SU-DHL-6 (cell line): Measurements from ENCODE around the gene SHISA4.

Experiments used
- H2AFZ ChIP-seq: fragments of 200-600 bp; sonication (generic); 2 replicates; pipeline ENCODE4 v1.6.1; 2014; ENCODE audit warnings: low read depth, mild to moderate bottlenecking, moderate library complexity, mixed read lengths, antibody characterized with exemption, low read length; ENCODE audit not compliant: severe bottlenecking
- H3F3A ChIP-seq: fragments of 200-600 bp; shearing (Covaris generic); 2 replicates; pipeline ENCODE4 v1.6.0; 2016; ENCODE audit warnings: antibody characterized with exemption, mild to moderate bottlenecking; ENCODE audit not compliant: insufficient read depth
- H3K27ac ChIP-seq: fragments of 200-600 bp; sonication (generic); 2 replicates; pipeline ENCODE4 v1.5.1; 2016; ENCODE audit warnings: low read depth, mild to moderate bottlenecking, low read length, moderate library complexity, mixed read lengths
- H3K27me3 ChIP-seq: fragments of 200-600 bp; sonication (generic), shearing (Covaris generic); 2 replicates; pipeline ENCODE4 v1.6.0; 2014; ENCODE audit warnings: mild to moderate bottlenecking, low read length
- H3K36me3 ChIP-seq: fragments of 200-600 bp; sonication (generic); 2 replicates; pipeline ENCODE4 v1.6.1; 2014; ENCODE audit warnings: mild to moderate bottlenecking, low read length, mixed read lengths
- H3K4me2 ChIP-seq: fragments of 300-600, 200-600 bp; shearing (Covaris generic), sonication (generic); 2 replicates; pipeline ENCODE4 v1.6.0; 2014; ENCODE audit warnings: low read length, low read depth, mild to moderate bottlenecking; ENCODE audit not compliant: poor library complexity, severe bottlenecking
- H3K4me3 ChIP-seq: fragments of 200-600 bp; sonication (generic); 2 replicates; pipeline ENCODE4 v1.5.1; 2014; ENCODE audit warnings: antibody characterized with exemption, low read length, mild to moderate bottlenecking, mixed read lengths; ENCODE audit not compliant: insufficient read depth, poor library complexity, severe bottlenecking
- H3K79me2 ChIP-seq: fragments of 200-600 bp; sonication (generic); 2 replicates; pipeline ENCODE4 v1.6.1; 2014; ENCODE audit warnings: mild to moderate bottlenecking, low read length, moderate library complexity; ENCODE audit not compliant: insufficient read depth
- H3K9ac ChIP-seq: fragments of 200-600 bp; sonication (generic); 2 replicates; pipeline ENCODE4 v1.7.0; 2014; ENCODE audit warnings: mild to moderate bottlenecking, low read length
- H3K9me2 ChIP-seq: fragments of 200-600 bp; sonication (generic); replicated peaks from 2 replicates; pipeline ENCODE4 v1.6.1; 2014; ENCODE audit warnings: low read length; ENCODE audit not compliant: insufficient read depth
- H3K9me3 ChIP-seq: fragments of 200-600 bp; sonication (generic); 2 replicates; pipeline ENCODE4 v1.6.1; 2014; ENCODE audit warnings: low read length, mixed read lengths; ENCODE audit not compliant: insufficient read depth
- H4K20me1 ChIP-seq: fragments of 200-600 bp; sonication (generic); 2 replicates; pipeline ENCODE4 v1.6.1; 2014; ENCODE audit warnings: low read depth, mild to moderate bottlenecking, antibody characterized with exemption, low read length, moderate library complexity, mixed read lengths
- EZH2phosphoT487 ChIP-seq: fragments of 200-600 bp; sonication (generic), shearing (Covaris generic); conservative IDR thresholded peaks from 2 replicates; pipeline ENCODE4 v1.6.1; 2018; ENCODE audit warnings: mild to moderate bottlenecking, antibody characterized with exemption, low read length, moderate library complexity, mixed read lengths
- TF ChIP-seq, protein P1 (sequence below): fragments of 200-600 bp; sonication (generic); IDR thresholded peaks from one replicate; pipeline ENCODE4 v1.5.1; 2017; ENCODE audit warnings: antibody characterized with exemption, mild to moderate bottlenecking, low read length, moderate library complexity; ENCODE audit not compliant: insufficient read depth, poor library complexity, severe bottlenecking

Gene SHISA4

DNA sequence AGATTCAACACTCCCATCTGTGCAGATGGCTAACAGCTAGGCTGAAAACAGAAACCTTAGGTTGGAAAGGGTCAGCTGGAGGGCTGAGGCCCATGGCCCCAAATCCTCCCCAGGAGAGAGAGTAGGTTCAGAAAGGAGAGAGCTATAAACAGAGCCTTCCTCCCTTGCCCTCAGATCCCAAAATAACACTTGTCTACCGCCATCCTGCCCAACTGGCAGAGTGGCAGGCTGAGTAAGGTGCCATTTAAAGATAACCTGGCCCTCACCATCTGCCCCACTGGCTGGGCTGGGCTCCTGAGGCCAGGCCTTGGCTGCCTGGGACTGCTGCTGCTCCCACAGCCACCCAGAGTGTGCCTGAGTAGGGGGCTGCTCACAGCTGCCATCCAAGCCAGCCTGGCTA, 4.3 kb upstream of the SHISA4 start:
- Histone ChIP-seq H3K9me2 (no peaks in the 10 kb centered on the region), H3K36me3 (no peaks in the 10 kb centered on the region), H3K27ac (no peak overlapping the region), H3K9ac (no peak overlapping the region), H3K27me3 (no peaks in the 10 kb centered on the region), H2AFZ (no peak overlapping the region), H3K79me2 (no peaks in the 10 kb centered on the region), H3K4me2 (no peak overlapping the region), H3K4me3 (no peak overlapping the region), H3F3A (no peaks in the 10 kb centered on the region), H3K9me3 (no peaks in the 10 kb centered on the region), H4K20me1 (no peaks in the 10 kb centered on the region)
- no peak for TF ChIP-seq EZH2phosphoT487
- TF ChIP-seq, protein P1, sequence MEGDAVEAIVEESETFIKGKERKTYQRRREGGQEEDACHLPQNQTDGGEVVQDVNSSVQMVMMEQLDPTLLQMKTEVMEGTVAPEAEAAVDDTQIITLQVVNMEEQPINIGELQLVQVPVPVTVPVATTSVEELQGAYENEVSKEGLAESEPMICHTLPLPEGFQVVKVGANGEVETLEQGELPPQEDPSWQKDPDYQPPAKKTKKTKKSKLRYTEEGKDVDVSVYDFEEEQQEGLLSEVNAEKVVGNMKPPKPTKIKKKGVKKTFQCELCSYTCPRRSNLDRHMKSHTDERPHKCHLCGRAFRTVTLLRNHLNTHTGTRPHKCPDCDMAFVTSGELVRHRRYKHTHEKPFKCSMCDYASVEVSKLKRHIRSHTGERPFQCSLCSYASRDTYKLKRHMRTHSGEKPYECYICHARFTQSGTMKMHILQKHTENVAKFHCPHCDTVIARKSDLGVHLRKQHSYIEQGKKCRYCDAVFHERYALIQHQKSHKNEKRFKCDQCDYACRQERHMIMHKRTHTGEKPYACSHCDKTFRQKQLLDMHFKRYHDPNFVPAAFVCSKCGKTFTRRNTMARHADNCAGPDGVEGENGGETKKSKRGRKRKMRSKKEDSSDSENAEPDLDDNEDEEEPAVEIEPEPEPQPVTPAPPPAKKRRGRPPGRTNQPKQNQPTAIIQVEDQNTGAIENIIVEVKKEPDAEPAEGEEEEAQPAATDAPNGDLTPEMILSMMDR = no peak

DNA sequence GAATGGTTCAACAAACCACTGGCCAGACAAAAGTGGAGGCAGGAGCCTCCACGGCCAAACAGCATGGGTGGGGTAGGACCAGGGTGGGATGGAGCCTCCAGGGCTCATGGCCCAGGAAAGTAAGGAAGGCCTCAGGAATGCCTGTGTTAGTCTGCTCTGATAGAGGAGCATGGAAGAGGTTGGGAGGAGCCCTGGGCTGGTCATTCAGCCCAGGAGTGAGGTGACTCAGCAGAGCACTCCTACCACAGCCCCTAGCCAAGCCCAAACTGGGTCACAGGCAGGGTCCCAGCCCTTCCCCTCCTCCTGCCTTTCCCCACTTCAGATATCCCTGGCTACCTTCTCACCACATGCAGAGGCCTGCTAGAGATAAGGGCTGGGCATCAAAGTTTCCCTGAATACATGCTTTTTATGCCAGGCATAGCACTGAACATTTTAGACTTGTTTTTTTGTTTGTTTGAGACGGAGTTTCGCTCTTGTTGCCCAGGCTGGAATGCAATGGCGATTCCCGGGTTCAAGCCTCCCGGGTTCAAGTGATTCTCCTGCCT, 3.1 kb upstream of the SHISA4 start:
- Histone ChIP-seq H3K27me3 (no peaks in the 10 kb centered on the region), H3K79me2 (no peaks in the 10 kb centered on the region), H3K9me2 (no peaks in the 10 kb centered on the region), H2AFZ (no peak overlapping the region), H3K9me3 (no peaks in the 10 kb centered on the region), H3F3A (no peaks in the 10 kb centered on the region), H3K27ac (no peak overlapping the region), H4K20me1 (no peaks in the 10 kb centered on the region), H3K9ac (no peak overlapping the region), H3K4me2 (no peak overlapping the region), H3K36me3 (no peaks in the 10 kb centered on the region), H3K4me3 (no peak overlapping the region)
- TF ChIP-seq, protein P1 = no peak
- TF ChIP-seq EZH2phosphoT487 = no peak

DNA sequence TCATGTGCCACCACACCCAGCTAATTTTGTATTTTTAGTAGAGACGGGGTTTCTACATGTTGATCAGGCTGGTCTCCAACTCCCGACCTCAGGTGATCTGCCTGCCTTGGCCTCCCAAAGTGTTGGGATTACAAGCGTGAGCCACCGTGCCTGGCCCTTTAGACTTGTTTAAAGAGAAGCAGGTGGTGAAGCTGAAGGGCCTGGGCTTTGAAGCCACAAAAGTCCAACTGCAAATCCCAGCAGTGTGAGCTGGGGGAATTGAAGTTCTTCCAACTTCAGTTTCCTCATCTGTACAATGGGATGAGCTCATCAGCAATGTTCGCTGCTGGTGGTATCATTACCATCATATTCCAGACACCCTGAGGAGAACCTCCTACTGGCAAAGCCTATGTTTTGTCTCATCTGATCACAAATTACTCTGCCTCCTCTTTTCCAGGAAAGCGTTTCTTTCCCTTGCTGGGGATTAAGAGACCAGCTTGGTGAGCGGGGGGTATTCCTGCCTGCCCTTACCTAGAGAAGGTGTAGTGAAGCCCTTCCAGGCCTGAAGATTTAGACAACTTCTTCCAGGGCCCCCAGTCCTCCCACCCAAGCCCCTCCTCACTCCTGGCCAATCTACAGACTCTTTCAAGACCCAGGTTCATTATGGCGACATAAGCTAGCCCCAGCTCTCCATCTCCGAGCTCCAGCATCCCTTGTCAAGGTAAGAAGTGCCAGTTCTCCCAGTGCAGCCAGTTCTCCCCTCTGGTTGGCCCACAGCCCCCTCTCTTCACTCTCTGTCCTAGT, 2.4 kb upstream of the SHISA4 start:
- Histone ChIP-seq H3K79me2 (no peaks in the 10 kb centered on the region), H3K9ac (no peak overlapping the region), H3K27ac (no peak overlapping the region), H3F3A (no peaks in the 10 kb centered on the region), H3K4me3 (no peak overlapping the region), H4K20me1 (no peaks in the 10 kb centered on the region), H3K4me2 (no peak overlapping the region), H3K27me3 (no peaks in the 10 kb centered on the region), H3K9me2 (no peaks in the 10 kb centered on the region), H3K36me3 (no peaks in the 10 kb centered on the region), H2AFZ (no peak overlapping the region), H3K9me3 (no peaks in the 10 kb centered on the region)
- no peak for TF ChIP-seq EZH2phosphoT487
- TF ChIP-seq, protein P1 = no peak
